ENCODE results near the gene MIEN1.
A peak's percentile ranks its signal among the peaks of the same experiment; 100 is the strongest.

The MIEN1 gene

DNA sequence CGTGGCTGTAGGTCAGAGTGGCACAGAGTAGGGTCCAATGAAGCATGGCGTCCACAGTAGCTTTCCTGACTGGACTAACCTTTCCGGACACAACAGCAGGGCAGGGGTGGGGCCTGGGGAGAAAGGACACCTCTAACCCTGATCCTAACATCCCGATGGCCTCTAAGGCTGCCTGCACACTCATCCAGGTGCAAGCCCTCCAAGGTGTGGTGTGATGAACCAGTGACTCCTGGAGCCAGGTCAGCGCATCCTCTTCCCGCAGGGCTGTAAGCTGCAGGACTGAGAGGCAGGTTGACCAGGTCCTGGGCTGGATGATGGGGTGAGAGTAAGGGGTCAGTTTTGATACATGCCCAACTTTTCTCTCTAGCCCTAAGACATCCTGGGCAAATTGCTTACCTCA, 33.6 kb downstream of the MIEN1 start:
- no peak for DNase-seq

DNA sequence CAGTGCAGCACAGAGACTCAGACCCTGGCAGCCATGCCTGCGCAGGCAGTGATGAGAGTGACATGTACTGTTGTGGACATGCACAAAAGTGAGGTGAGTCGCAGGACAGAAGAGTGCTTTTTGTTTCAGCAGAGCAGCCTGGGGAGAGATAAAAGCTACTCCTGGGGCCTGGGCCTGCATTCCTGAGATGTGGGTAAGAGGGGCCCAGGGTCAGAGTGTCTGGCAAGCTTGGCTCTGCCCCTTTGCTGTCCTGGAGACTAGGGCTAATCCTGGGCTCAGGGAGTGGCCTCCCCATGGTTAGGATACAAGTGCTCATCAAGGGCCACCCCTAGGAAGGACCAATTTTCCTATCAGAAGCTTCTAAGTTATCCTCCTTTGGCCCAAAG, 35.2 kb downstream of the MIEN1 start:
- no peak for DNase-seq

DNA sequence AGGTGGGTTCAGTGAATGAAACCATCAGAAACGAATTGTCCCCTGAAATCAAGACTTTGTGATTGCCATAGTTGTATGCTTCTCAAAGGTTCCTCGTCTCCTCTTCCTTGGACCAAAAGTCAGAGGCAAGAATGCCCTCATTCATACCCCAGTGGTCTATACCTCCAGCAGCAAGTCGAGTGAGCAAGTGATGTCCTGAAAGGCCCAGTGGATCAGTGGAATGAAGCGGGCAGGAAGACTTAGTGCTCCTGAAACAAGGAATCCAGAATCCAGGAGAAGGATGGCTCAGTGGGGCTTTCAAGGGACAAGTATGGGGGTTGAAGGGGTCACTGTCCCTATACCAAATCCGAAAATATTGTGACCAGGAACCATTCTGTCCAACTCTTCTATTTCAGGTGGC, 35.7 kb downstream of the MIEN1 start:
- no peak for DNase-seq

DNA sequence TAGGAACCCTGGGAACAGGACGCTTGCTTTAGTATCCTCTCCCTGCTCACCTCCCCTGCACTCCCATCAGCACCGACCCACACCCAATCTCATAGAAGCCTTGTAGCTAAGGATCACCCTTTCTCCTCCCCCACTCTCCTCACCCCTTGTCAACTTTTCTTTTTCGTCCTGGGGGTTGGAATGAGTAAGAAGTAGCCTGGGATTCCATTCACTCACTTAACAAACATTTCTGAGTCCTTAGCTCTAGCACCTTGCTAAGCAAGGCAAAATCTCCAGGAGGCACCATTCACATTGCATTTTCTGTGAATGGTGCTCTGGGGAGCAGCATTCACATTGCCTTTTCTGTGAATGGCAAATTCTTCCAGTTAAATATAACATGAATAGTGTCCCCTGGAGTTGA, 41.4 kb downstream of the MIEN1 start:
- DNase-seq: no peak

DNA sequence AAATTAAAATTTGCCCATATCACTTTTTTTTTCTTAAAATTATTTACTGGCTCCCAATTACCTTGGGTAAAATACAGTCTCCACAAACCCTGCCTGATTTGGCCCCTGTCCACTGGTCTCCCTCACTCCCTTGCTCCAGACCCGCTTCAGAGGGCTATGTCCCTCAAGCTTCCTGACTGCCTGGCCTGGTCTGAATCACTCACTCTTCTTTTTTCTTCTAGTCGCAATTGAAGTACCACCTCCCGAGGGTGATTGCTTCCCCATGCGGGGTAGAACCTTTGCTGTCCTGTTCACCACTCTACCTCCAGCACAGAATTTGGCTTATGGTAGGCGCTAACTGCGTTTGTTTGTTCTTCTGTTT, 41.9 kb downstream of the MIEN1 start:
- peak in 1 of 4 experiments; percentile 17 for DNase-seq

DNA sequence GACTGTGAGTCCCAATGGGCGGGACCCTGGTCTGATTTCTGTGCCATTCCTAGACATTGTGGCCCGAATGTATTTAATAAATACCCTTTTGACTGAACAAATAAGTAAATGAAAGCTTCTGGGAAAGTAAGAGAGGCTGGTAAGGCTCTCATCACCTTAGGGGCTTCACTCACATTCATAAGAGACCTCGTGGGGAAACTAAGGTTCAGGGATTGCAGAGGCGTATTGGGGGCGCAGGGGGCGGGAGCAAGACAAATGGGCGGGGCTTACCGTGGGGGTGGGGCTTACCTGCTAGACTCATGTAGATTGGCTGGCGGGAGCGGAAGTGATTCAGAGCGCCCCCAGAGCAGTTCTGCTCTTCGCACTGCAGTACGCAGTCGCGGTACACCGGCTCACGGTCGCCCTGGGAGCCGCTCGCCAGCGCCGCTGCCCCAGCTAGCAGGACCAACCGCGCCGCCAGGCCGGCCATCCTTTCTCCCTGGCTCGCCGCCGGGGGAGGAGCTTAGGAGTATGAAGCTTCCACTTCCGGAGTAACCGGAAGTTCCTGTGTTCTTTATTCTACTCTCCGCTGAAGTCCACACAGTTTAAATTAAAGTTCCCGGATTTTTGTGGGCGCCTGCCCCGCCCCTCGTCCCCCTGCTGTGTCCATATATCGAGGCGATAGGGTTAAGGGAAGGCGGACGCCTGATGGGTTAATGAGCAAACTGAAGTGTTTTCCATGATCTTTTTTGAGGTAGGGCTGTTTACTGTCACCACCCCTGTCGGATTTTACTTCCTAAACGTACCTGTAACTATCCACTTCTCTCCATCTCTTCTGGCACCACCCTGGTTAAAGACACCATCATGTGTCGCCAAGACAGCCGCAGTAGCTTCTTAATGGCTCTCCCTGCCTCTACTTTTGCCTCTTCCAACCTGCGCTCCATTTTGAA, 42.5 kb downstream of the MIEN1 start, which contains the start of gene PGAP3:
Gene PGAP3, minus strand, starts transcription at position 512 of the 929 bp plus-strand sequence. Its CDS starts 43 bp downstream, at position 469.
- DNase-seq: peak; percentile 86 to 92 (median 90)

DNA sequence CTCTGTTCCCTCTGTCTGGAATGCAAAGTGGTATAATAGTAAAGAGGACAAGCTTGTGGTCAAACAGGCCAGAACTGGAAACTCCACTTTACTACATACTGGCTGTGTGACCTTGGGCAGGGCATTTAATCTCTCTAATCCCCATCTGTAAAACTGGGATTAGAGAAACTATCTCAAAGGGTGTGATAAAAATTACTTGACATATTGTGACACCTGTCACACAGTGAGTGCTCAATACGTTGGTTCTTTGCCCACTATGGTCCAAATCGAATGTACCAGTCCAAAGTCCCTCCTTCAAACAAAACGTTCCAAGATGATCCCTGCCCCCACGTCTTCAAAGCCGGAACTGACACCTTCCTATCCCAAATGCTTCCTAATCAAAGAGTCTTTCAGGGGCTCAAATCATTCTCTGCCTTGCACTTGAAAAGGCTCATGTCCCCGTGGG, 43.2 kb downstream of the MIEN1 start:
- no peak for DNase-seq

DNA sequence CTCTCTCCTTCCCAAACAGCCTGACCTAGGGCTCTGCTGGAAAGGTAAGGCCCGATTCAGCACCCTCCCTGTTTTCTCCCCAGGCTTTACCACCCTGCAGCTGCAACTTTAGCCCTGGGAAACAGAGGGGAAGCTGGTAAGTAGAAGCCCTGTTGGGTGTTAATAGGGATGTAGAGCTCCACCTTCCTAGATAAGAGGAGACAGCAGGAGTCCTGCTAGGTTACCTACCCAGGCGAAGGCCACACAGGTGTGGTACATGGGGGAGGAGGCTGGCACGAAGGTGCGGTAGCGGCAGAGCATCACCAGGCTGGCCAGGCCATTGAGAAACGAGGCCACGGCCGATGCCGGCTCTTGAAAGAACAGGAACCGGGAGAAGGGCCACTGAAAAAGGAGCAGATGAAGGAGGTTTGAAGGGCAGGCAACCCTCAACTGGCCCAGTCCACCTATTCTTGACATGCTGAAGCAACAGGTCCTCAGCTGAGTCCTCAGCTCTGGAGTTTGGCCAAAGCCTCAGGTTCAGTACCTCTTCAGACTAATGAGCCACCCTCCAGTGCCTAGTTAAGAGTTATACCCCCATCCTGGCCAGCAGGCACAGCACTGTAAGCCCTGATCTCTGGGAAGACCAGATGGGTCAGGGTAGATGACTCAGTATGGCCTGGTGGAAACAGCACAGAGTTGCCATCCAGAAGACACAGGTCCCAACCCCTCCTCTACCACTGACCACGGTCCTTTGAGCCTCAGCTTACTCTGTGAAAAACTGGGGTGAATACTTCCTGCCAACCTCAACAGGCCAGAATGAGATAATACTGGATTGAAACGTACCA, 45.8 kb downstream of the MIEN1 start:
- no peak for DNase-seq

DNA sequence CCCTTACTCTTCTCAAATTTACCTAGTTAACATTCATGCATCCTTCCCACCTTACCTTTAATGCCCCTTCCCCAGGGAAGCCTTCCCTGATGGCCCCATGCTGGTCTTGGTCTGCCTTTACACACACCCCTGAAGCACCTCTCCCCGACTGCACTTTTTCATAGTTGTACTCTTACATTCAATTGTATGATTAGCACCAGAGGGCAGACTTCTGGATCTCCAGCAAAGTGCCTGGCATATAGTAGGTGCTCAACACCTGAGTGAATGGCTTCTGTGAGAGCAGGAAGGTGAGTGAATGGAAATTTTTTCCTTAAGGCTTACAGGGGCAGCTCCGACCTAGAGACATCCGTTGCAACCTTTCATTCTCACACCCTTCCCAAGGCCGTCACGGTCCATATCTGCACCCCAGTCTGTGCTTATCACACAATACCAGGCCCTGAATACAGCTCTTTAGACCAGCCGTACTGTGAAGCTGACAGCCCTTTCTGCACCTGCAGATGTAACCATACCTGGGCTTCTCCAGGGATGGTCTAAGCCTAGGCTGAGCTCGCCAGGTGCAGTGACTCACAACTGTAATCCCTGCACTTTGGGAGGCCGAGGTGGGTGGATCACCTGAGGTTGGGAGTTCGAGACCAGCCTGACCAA, 46.9 kb downstream of the MIEN1 start:
- no peak for DNase-seq

DNA sequence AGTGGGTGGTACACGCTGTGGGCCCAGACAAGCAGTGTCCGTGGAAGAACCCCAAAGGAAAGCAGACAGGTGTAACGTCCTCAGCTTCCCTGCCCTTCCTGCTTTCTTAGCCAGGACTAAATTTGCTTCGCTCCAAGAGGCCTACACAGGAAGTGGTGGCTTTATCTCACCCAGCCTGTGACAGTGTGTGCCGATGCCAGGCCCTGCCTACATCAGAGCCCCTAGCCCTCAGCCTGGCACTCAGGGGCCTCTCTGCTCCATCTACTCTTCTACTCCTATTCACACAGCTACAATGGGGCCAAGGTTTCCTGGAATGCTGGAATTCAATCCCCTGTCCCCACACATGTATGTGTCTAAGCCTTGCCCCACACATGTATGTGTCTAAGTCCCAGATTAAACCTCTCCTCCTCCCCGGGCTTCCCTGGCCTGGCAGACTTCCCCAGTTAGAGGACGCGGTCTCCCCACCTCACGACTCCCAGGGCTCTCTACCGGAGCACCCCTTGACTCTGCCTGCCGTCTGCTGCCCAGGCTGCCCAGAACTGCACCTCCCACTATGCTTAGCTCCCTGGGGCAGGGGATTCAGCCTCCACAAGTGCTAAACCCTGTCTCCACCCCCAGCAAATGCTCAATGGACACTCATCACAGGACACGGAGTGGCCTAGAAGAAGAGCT, 50.7 kb downstream of the MIEN1 start:
- DNase-seq: no peak

Data from suppressor macrophage (primary cell).